Tibial artery (tissue), 4 donors: ENCODE data around the gene SECTM1.

Experiments used
- DNase-seq, 2 donors: peaks; one replicate each; pipeline ENCODE4 v3.0.0-alpha.2; 2019
- H3K27ac ChIP-seq, 2 donors: fragments of 200-600 bp; sonication (generic) in 1 of 2; 1 replicate in 1 of 2; 2 replicates in 1 of 2; pipeline ENCODE4 v1.5.1; 2018 to 2019; ENCODE audit warnings: mild to moderate bottlenecking in 1 of 2
- H3K27me3 ChIP-seq, 2 donors: fragments of 200-600 bp; sonication (generic) in 1 of 2; one replicate each; pipeline versions ENCODE4 v1.5.1 to v1.6.0; 2016 to 2019
- H3K36me3 ChIP-seq, 3 donors: fragments of 200-600 bp; sonication (generic) in 2 of 3; one replicate each; pipeline ENCODE4 v1.5.1; 2016 to 2019; ENCODE audit warnings: mild to moderate bottlenecking in 2 of 3
- H3K4me1 ChIP-seq, 4 donors: fragments of 200-600 bp; sonication (generic) in 2 of 4; 1 replicate in 3 of 4; 2 replicates in 1 of 4; pipeline ENCODE4 v1.5.1; 2016 to 2019
- H3K4me3 ChIP-seq, 2 donors: fragments of 200-600 bp; sonication (generic) in 1 of 2; 1 replicate in 1 of 2; 2 replicates in 1 of 2; pipeline ENCODE4 v1.5.1; 2018 to 2019; ENCODE audit warnings: mild to moderate bottlenecking in 2 of 2
- H3K9me3 ChIP-seq, 3 donors: fragments of 200-600 bp; sonication (generic) in 1 of 3; one replicate each; pipeline ENCODE4 v1.5.1; 2016 to 2019
- CTCF ChIP-seq, 2 experiments: fragments of 200-600 bp in 1 of 2; fragments of 450-650 bp in 1 of 2; IDR thresholded peaks; one replicate each; pipeline ENCODE4 v1.5.1; 2017 to 2019; ENCODE audit warnings: antibody characterized with exemption in 2 of 2, mild to moderate bottlenecking in 1 of 2, moderate library complexity in 1 of 2
- intact Hi-C: fragments of 100-400 bp; cut with DNase I; formaldehyde crosslinking; loops from one replicate; pipeline ENCODE4 v1.15.0; 2023; ENCODE audit warnings: low total_unique reads

SECTM1 gene

GRCh38 chr17:82344175-82344907 lies 10.8 kb upstream of the SECTM1 start:
- peaks cover 0 to 42% of the 10 kb centered on the region in 2 donors for H3K27me3 ChIP-seq
- H3K27ac ChIP-seq = no peak overlapping the region
- H3K36me3 ChIP-seq = no peaks in the 10 kb centered on the region
- TF ChIP-seq CTCF (IDR thresholded peaks at IDR 0.05) = no peak
- intact Hi-C loops = no loop called here
- H3K4me3 ChIP-seq = no peak overlapping the region
- H3K4me1 ChIP-seq = peaks cover 0 to 12% (median 4%) of the 10 kb centered on the region in 4 donors
- no peaks in the 10 kb centered on the region for H3K9me3 ChIP-seq
- DNase-seq = no peak

GRCh38 chr17:82343560-82343959 lies 10.0 kb upstream of the SECTM1 start:
- no peak overlapping the region for H3K4me3 ChIP-seq
- peaks cover 0 to 34% of the 10 kb centered on the region in 2 donors for H3K27me3 ChIP-seq
- intact Hi-C loops = no loop called here
- no peaks in the 10 kb centered on the region for H3K36me3 ChIP-seq
- TF ChIP-seq CTCF (IDR thresholded peaks at IDR 0.05) = no peak
- H3K4me1 ChIP-seq = peaks cover 0 to 13% (median 8%) of the 10 kb centered on the region in 4 donors
- H3K27ac ChIP-seq = no peak overlapping the region
- no peak for DNase-seq
- no peaks in the 10 kb centered on the region for H3K9me3 ChIP-seq

- Histone ChIP-seq H3K27me3 (peaks cover 0 to 25% of the 10 kb centered on the region in 2 donors), H3K4me1 (peaks cover 0 to 15% (median 9%) of the 10 kb centered on the region in 4 donors), H3K27ac (no peak overlapping the region), H3K9me3 (no peaks in the 10 kb centered on the region), H3K36me3 (no peaks in the 10 kb centered on the region), H3K4me3 (no peak overlapping the region)
- DNase-seq = no peak
- intact Hi-C loops = no loop called here
- no peak for TF ChIP-seq CTCF (IDR thresholded peaks at IDR 0.05)
These were observed 9.0 kb upstream of the SECTM1 start for GRCh38 chr17:82342361-82343079.

GRCh38 chr17:82339634-82340580 lies 6.3 kb upstream of the SECTM1 start:
- no peak for DNase-seq
- H3K36me3 ChIP-seq = no peaks in the 10 kb centered on the region
- intact Hi-C loops = no loop called here
- peaks cover 0 to 10% of the 10 kb centered on the region in 2 donors for H3K27me3 ChIP-seq
- H3K9me3 ChIP-seq = no peaks in the 10 kb centered on the region
- TF ChIP-seq CTCF (IDR thresholded peaks at IDR 0.05) = no peak
- H3K27ac ChIP-seq = no peak overlapping the region
- peak overlapping the region; percentile 36 to 49 for H3K4me3 ChIP-seq
- peaks cover 0 to 20% (median 15%) of the 10 kb centered on the region in 4 donors for H3K4me1 ChIP-seq

- Histone ChIP-seq H3K36me3 (no peaks in the 10 kb centered on the region), H3K4me3 (peak overlapping the region; percentile 36 to 49), H3K9me3 (no peaks in the 10 kb centered on the region), H3K27me3 (peaks cover 0 to 9% of the 10 kb centered on the region in 2 donors), H3K4me1 (peaks cover 0 to 29% (median 23%) of the 10 kb centered on the region in 4 donors), H3K27ac (peak overlapping the region in 1 of 2 donors; percentile 33)
- no peak for TF ChIP-seq CTCF (IDR thresholded peaks at IDR 0.05)
- intact Hi-C loops = no loop called here
- no peak for DNase-seq
These were observed 5.5 kb upstream of the SECTM1 start for GRCh38 chr17:82338858-82339633.
